Neural cell (in vitro differentiated cells): ENCODE results near the gene KCNS1. TPM values are rescaled to one million over a fixed set of nuclear protein-coding genes. Genes with fewer than 3 reads are reported as not detected.

Experiments
- H2AFZ ChIP-seq: fragments of 200-600, 300-800 bp; sonication (generic), shearing (Covaris generic); 2 replicates; pipeline ENCODE4 v1.6.0; 2014; ENCODE audit warnings: low read depth, mild to moderate bottlenecking, antibody characterized with exemption, low read length, moderate library complexity
- H3F3A ChIP-seq: fragments of 200-600 bp; shearing (Covaris generic); 2 replicates; pipeline ENCODE4 v1.6.1; 2016; ENCODE audit warnings: mild to moderate bottlenecking, moderate library complexity, mixed read lengths, antibody characterized with exemption, low read length; ENCODE audit not compliant: insufficient read depth, poor library complexity, severe bottlenecking
- H3K27ac ChIP-seq: fragments of 200-600, 300-800 bp; sonication (generic), shearing (Covaris generic); 2 replicates; pipeline ENCODE4 v1.5.1; 2014; ENCODE audit warnings: mild to moderate bottlenecking, low read length, moderate library complexity
- H3K27me3 ChIP-seq: fragments of 300-800, 200-600 bp; sonication (generic), shearing (Covaris generic); 2 replicates; pipeline ENCODE4 v1.6.0; 2014; ENCODE audit warnings: mild to moderate bottlenecking, low read depth, low read length, moderate library complexity; ENCODE audit not compliant: insufficient read depth
- H3K36me3 ChIP-seq: fragments of 300-800, 200-600 bp; sonication (generic), shearing (Covaris generic); 2 replicates; pipeline ENCODE4 v1.5.1; 2014; ENCODE audit warnings: mild to moderate bottlenecking, antibody characterized with exemption, low read length, moderate library complexity; ENCODE audit not compliant: insufficient read depth
- H3K4me2 ChIP-seq: fragments of 300-800, 200-600 bp; sonication (generic), shearing (Covaris generic); 2 replicates; pipeline ENCODE4 v1.6.0; 2014; ENCODE audit warnings: mild to moderate bottlenecking, low read length
- H3K4me3 ChIP-seq: fragments of 300-800, 200-600 bp; sonication (generic), shearing (Covaris generic); 2 replicates; pipeline ENCODE4 v1.5.1; 2014; ENCODE audit warnings: mild to moderate bottlenecking, low read length, moderate library complexity
- H3K79me2 ChIP-seq: fragments of 200-600 bp; shearing (Covaris generic); replicated peaks from 2 replicates; pipeline ENCODE4 v1.6.0; 2014; ENCODE audit warnings: mild to moderate bottlenecking, low read length, moderate library complexity; ENCODE audit not compliant: insufficient read depth
- H3K9ac ChIP-seq: fragments of 300-800, 200-600 bp; sonication (generic), shearing (Covaris generic); 2 replicates; pipeline ENCODE4 v1.6.1; 2016; ENCODE audit warnings: mild to moderate bottlenecking, low read length, mixed read lengths
- H3K9me2 ChIP-seq: fragments of 200-600 bp; shearing (Covaris generic); 2 replicates; pipeline ENCODE4 v1.6.1; 2016; ENCODE audit warnings: mild to moderate bottlenecking, low read length, mixed read lengths; ENCODE audit not compliant: insufficient read depth
- H3K9me3 ChIP-seq: fragments of 200-600, 300-800 bp; sonication (generic), shearing (Covaris generic); 2 replicates; pipeline ENCODE4 v1.6.1; 2016; ENCODE audit warnings: mild to moderate bottlenecking, mixed run types, low read length, moderate library complexity, mixed read lengths
- H4K20me1 ChIP-seq: fragments of 200-600 bp; shearing (Covaris generic); 2 replicates; pipeline ENCODE4 v1.6.1; 2016; ENCODE audit warnings: mild to moderate bottlenecking, mixed run types; ENCODE audit not compliant: insufficient read depth
- CTCF ChIP-seq: fragments of 450-650 bp; IDR thresholded peaks from 2 replicates; pipeline ENCODE4 v1.5.1; 2014; ENCODE audit warnings: antibody characterized with exemption, mild to moderate bottlenecking, moderate library complexity; ENCODE audit not compliant: poor library complexity, severe bottlenecking
- EP300 ChIP-seq: fragments of 450-650 bp; conservative IDR thresholded peaks from 2 replicates; pipeline ENCODE4 v1.6.1; 2014; ENCODE audit warnings: antibody characterized with exemption, mild to moderate bottlenecking, moderate library complexity; ENCODE audit not compliant: poor library complexity, severe bottlenecking
- EZH2 ChIP-seq: fragments of 200-600, 300-800 bp; shearing (Covaris generic), sonication (generic); IDR thresholded peaks from 2 replicates; pipeline ENCODE4 v1.6.1; 2014; ENCODE audit warnings: antibody characterized with exemption, low read length, borderline replicate concordance, mild to moderate bottlenecking; ENCODE audit not compliant: insufficient read depth, poor library complexity, severe bottlenecking
- MXI1 ChIP-seq: fragments of 450-650 bp; conservative IDR thresholded peaks from 2 replicates; pipeline ENCODE4 v1.6.1; 2014; ENCODE audit warnings: antibody characterized with exemption, mild to moderate bottlenecking; ENCODE audit not compliant: poor library complexity, severe bottlenecking
- POLR2AphosphoS5 ChIP-seq: IDR thresholded peaks from 2 replicates; pipeline ENCODE4 v1.6.1; 2012
- RAD21 ChIP-seq: fragments of 450-650 bp; conservative IDR thresholded peaks from 2 replicates; pipeline ENCODE4 v1.6.1; 2014; ENCODE audit warnings: antibody characterized with exemption, mild to moderate bottlenecking, moderate library complexity
- SMC3 ChIP-seq: fragments of 450-650 bp; conservative IDR thresholded peaks from 2 replicates; pipeline ENCODE4 v1.6.1; 2014; ENCODE audit warnings: antibody characterized with exemption, mild to moderate bottlenecking, moderate library complexity; ENCODE audit not compliant: poor library complexity
- TAF1 ChIP-seq: IDR thresholded peaks from 2 replicates; pipeline ENCODE4 v1.6.1; 2012; ENCODE audit warnings: low read depth
- polyA plus RNA-seq: library from polyadenylated mRNA; depleted of rRNA; stranded (reverse); fragments of >200 nt; gene quantifications from 2 replicates; pipeline ENCODE4 v1.2.3, GENCODE V29; 2014
- TF ChIP-seq, protein P1 (sequence below): IDR thresholded peaks from 2 replicates; pipeline ENCODE4 v1.6.1; 2012; ENCODE audit warnings: borderline replicate concordance

Gene KCNS1
- polyA plus RNA-seq, 1 donor from 2014 or later: not detected

GRCh38 chr20:45101333-45101850, 465 bp upstream of the KCNS1 start:
- no peak overlapping the region for H3K4me3 ChIP-seq
- H3K9me3 ChIP-seq: no peaks in the 10 kb centered on the region
- no peak overlapping the region for H2AFZ ChIP-seq
- no peaks in the 10 kb centered on the region for H3K9me2 ChIP-seq
- H3K79me2 ChIP-seq: no peaks in the 10 kb centered on the region
- no peaks in the 10 kb centered on the region for H4K20me1 ChIP-seq
- H3K9ac ChIP-seq: no peak overlapping the region
- H3K36me3 ChIP-seq: no peaks in the 10 kb centered on the region
- no peaks in the 10 kb centered on the region for H3F3A ChIP-seq
- TF ChIP-seq SMC3: no peak
- TF ChIP-seq, protein P1, sequence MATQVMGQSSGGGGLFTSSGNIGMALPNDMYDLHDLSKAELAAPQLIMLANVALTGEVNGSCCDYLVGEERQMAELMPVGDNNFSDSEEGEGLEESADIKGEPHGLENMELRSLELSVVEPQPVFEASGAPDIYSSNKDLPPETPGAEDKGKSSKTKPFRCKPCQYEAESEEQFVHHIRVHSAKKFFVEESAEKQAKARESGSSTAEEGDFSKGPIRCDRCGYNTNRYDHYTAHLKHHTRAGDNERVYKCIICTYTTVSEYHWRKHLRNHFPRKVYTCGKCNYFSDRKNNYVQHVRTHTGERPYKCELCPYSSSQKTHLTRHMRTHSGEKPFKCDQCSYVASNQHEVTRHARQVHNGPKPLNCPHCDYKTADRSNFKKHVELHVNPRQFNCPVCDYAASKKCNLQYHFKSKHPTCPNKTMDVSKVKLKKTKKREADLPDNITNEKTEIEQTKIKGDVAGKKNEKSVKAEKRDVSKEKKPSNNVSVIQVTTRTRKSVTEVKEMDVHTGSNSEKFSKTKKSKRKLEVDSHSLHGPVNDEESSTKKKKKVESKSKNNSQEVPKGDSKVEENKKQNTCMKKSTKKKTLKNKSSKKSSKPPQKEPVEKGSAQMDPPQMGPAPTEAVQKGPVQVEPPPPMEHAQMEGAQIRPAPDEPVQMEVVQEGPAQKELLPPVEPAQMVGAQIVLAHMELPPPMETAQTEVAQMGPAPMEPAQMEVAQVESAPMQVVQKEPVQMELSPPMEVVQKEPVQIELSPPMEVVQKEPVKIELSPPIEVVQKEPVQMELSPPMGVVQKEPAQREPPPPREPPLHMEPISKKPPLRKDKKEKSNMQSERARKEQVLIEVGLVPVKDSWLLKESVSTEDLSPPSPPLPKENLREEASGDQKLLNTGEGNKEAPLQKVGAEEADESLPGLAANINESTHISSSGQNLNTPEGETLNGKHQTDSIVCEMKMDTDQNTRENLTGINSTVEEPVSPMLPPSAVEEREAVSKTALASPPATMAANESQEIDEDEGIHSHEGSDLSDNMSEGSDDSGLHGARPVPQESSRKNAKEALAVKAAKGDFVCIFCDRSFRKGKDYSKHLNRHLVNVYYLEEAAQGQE: no peak
- no peak for TF ChIP-seq MXI1
- TF ChIP-seq TAF1: no peak
- no peak for TF ChIP-seq EP300
- TF ChIP-seq RAD21: no peak
- TF ChIP-seq POLR2AphosphoS5: no peak
- no peak for TF ChIP-seq EZH2
- TF ChIP-seq CTCF: no peak
- H3K27me3 ChIP-seq: peaks cover 29% of the 10 kb centered on the region
- H3K27ac ChIP-seq: no peak overlapping the region
- H3K4me2 ChIP-seq: no peak overlapping the region

GRCh38 chr20:45098103-45098773, 2.7 kb downstream of the KCNS1 start:
- Histone ChIP-seq H3K79me2 (no peaks in the 10 kb centered on the region), H3K27ac (no peak overlapping the region), H3K9ac (no peak overlapping the region), H3K4me3 (no peak overlapping the region), H4K20me1 (no peaks in the 10 kb centered on the region), H3K9me2 (no peaks in the 10 kb centered on the region), H3F3A (no peaks in the 10 kb centered on the region), H3K9me3 (no peaks in the 10 kb centered on the region), H3K4me2 (no peak overlapping the region), H3K27me3 (peaks cover 29% of the 10 kb centered on the region), H2AFZ (no peak overlapping the region), H3K36me3 (no peaks in the 10 kb centered on the region)
- TF ChIP-seq EP300 (no peak), EZH2 (no peak), SMC3 (no peak), POLR2AphosphoS5 (no peak), MXI1 (no peak), TAF1 (no peak), RAD21 (no peak), CTCF (no peak)
- TF ChIP-seq, protein P1: no peak
